Measurements from ENCODE around the gene NSUN7.

Gene NSUN7

DNA sequence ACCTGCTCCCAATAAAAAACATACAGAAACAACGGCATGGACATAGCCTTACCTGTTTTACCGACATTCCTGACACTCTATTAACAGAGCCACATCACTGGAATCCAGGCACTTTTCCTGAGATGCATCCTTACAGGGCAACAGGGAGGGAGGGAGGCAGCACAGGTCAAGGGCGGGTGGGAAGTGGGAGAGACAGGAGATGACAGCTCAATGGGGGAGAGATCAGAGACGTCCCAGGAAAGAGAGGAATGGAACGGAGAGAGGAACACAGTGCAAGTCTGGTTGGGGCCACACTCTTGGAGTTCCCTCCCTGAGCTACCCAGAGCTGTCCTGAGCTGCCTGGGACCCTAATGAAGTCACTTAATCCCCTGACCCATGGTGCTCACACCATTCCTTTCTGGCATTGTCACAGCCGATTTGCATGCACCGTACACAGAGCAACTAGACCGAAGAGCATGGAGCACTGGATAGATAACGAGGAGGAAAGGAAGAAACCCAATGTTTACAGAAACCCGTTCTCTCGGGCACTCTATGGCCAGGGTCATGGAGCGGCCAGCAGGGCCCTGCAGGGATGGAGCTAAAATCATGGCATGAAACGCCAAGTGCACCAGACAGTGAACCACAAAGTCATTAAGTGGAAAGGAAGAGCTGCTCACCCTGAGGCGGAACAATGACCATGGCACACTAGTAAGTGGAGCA is 93.1 kb downstream of the NSUN7 start (continued):
- no peak for TF ChIP-seq ZNF354C (tag by site-specific recombination; IDR thresholded peaks at IDR 0.05; ENCODE audit: borderline replicate concordance, low read depth)
- TF ChIP-seq ZNF585B (tag by site-specific recombination; IDR thresholded peaks at IDR 0.05): no peak
- TF ChIP-seq ZNF48 (tag by site-specific recombination; IDR thresholded peaks at IDR 0.05): no peak

- TF ChIP-seq SP7 (tag by site-specific recombination; IDR thresholded peaks at IDR 0.05) (no peak), ZNF555 (tag by site-specific recombination; conservative IDR thresholded peaks at IDR 0.05) (no peak), ZNF654 (tag by site-specific recombination; IDR thresholded peaks at IDR 0.05; ENCODE audit: low read depth) (peak; percentile 42), ZNF768 (tag by site-specific recombination; IDR thresholded peaks at IDR 0.05) (0 out of 2 replicates have a peak, but pooled peaks have one; percentile 65)
- Histone ChIP-seq H3K4me1 (ENCODE audit: control insufficient read depth, insufficient read depth, low read length) (no peaks in the 10 kb centered on the region), H3K4me3 (ENCODE audit: low read depth, low read length) (no peak overlapping the region), H3K36me3 (ENCODE audit: control insufficient read depth in 2 of 2, insufficient read depth in 1 of 2, low read length in 2 of 2) (no peaks in the 10 kb centered on the region), H3K9me3 (ENCODE audit: control insufficient read depth, insufficient read depth, low read depth, low read length) (no peaks in the 10 kb centered on the region), H3K27ac (ENCODE audit: extremely low read depth, low read depth, low read length) (no peak overlapping the region)
- CTCF ChIA-PET: interaction anchor here (0.6 to 1.6 kb wide), 6 partner anchors 8 to 297 kb away, joined by 3 to 4 read pairs (median 3); no protein-coding TSS in a partner anchor
- POLR2A ChIA-PET: no interaction called here
Observed at GRCh38 chr4:40843696-40844095, 93.9 kb downstream of the NSUN7 start.

DNA sequence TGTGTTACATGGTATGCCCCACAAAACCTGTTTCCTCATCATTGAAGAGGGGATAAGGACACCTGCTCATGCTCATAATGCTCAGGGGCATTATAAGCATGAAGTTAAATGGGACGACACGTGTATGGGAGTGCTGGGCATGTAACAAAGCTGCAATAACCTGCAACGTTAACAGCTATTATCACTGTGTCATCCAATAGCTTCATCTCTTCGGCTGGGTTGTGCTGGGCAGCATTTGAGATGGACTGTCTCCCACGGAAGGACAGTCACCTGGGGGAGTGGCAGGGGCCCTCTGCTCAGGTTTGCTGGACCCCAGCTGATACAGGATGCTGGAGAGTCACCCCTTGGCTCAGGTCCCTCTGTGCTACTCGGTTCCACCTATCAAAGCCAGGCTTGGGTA is 94.5 kb downstream of the NSUN7 start:
- TF ChIP-seq ZNF660 (tag by site-specific recombination; IDR thresholded peaks at IDR 0.05): no peak
- TF ChIP-seq ZNF350 (tag by site-specific recombination; IDR thresholded peaks at IDR 0.05): no peak
- no peak for TF ChIP-seq ZNF37A (tag by site-specific recombination; IDR thresholded peaks at IDR 0.05)
- TF ChIP-seq, protein P1, sequence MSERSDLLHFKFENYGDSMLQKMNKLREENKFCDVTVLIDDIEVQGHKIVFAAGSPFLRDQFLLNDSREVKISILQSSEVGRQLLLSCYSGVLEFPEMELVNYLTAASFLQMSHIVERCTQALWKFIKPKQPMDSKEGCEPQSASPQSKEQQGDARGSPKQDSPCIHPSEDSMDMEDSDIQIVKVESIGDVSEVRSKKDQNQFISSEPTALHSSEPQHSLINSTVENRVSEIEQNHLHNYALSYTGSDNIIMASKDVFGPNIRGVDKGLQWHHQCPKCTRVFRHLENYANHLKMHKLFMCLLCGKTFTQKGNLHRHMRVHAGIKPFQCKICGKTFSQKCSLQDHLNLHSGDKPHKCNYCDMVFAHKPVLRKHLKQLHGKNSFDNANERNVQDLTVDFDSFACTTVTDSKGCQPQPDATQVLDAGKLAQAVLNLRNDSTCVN (tag by site-specific recombination; optimal IDR thresholded peaks at IDR 0.05): no peak
- no peak for TF ChIP-seq ZNF335 (tag by site-specific recombination; conservative IDR thresholded peaks at IDR 0.05)
- TF ChIP-seq SP7 (tag by site-specific recombination; IDR thresholded peaks at IDR 0.05): no peak
- TF ChIP-seq ZNF184 (tag by site-specific recombination; IDR thresholded peaks at IDR 0.05): no peak
- TF ChIP-seq ZNF19 (tag by site-specific recombination; IDR thresholded peaks at IDR 0.05; ENCODE audit: low read depth): no peak
- no peak for TF ChIP-seq ZNF223 (tag by site-specific recombination; IDR thresholded peaks at IDR 0.05)
- no peak for TF ChIP-seq ZIC2 (tag by site-specific recombination; IDR thresholded peaks at IDR 0.05)
- no peak for TF ChIP-seq ZNF747 (tag by site-specific recombination; IDR thresholded peaks at IDR 0.05)
- no peak for TF ChIP-seq WT1 (tag by site-specific recombination; IDR thresholded peaks at IDR 0.05)
- TF ChIP-seq, protein P2, sequence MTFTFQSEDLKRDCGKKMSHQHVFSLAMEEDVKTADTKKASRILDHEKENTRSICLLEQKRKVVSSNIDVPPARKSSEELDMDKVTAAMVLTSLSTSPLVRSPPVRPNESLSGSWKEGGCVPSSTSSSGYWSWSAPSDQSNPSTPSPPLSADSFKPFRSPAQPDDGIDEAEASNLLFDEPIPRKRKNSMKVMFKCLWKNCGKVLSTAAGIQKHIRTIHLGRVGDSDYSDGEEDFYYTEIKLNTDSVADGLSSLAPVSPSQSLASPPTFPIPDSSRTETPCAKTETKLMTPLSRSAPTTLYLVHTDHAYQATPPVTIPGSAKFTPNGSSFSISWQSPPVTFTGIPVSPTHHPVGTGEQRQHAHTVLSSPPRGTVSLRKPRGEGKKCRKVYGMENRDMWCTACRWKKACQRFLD (tag by site-specific recombination; IDR thresholded peaks at IDR 0.05): no peak
- TF ChIP-seq ZNF473 (tag by site-specific recombination; IDR thresholded peaks at IDR 0.05): no peak
- TF ChIP-seq ZNF157 (tag by site-specific recombination; IDR thresholded peaks at IDR 0.05): no peak
- no peak overlapping the region for H3K27ac ChIP-seq (ENCODE audit: extremely low read depth, low read depth, low read length)
- no peaks in the 10 kb centered on the region for H3K36me3 ChIP-seq (ENCODE audit: control insufficient read depth in 2 of 2, insufficient read depth in 1 of 2, low read length in 2 of 2)
- no peak overlapping the region for H3K4me3 ChIP-seq (ENCODE audit: low read depth, low read length)
- H3K9me3 ChIP-seq (ENCODE audit: control insufficient read depth, insufficient read depth, low read depth, low read length): no peaks in the 10 kb centered on the region
- CTCF ChIA-PET: interaction anchor here (0.7 kb wide), 1 partner anchor 54 kb away, joined by 3 read pairs; no protein-coding TSS in a partner anchor
- POLR2A ChIA-PET: interaction anchor here (0.5 kb wide), 1 partner anchor 53 kb away, joined by 3 read pairs; no protein-coding TSS in a partner anchor
- no peaks in the 10 kb centered on the region for H3K4me1 ChIP-seq (ENCODE audit: control insufficient read depth, insufficient read depth, low read length)
